HG02885 (cell line): ENCODE results near the gene DYNLT4.
"Not testable (repeated sequence)": the region's sequence is repeated elsewhere in the genome, so short reads cannot be mapped to it uniquely, and the experiment has no call there.

ENCODE experiments used
- ATAC-seq: cut with Tn5 transposase; IDR thresholded peaks from one replicate; pipeline ENCODE4 v1.9.1; 2021; ENCODE audit warnings: mild to moderate bottlenecking; ENCODE audit not compliant: unreplicated experiment, poor library complexity

DYNLT4 gene

GRCh38 chr1:44829506-44830384 lies 22.6 kb upstream of the DYNLT4 start:
- ATAC-seq, result no peak

GRCh38 chr1:44828841-44829440 lies 21.8 kb upstream of the DYNLT4 start:
- no peak for ATAC-seq

- no peak for ATAC-seq
Observed at GRCh38 chr1:44828003-44828651, 21.0 kb upstream of the DYNLT4 start.

- no peak for ATAC-seq
Observed at GRCh38 chr1:44827197-44828002, 20.2 kb upstream of the DYNLT4 start.

GRCh38 chr1:44826375-44827196 lies 19.4 kb upstream of the DYNLT4 start:
- no peak for ATAC-seq

- ATAC-seq, result not testable (repeated sequence)
Observed at GRCh38 chr1:44824392-44824791, 17.2 kb upstream of the DYNLT4 start.

GRCh38 chr1:44822981-44823451 lies 15.9 kb upstream of the DYNLT4 start:
- no peak for ATAC-seq

- ATAC-seq, result no peak
Observed at GRCh38 chr1:44822131-44822701, 15.1 kb upstream of the DYNLT4 start.

GRCh38 chr1:44821240-44821715 lies 14.1 kb upstream of the DYNLT4 start:
- ATAC-seq, result no peak

- ATAC-seq, result no peak
Observed at GRCh38 chr1:44820328-44821239, 13.4 kb upstream of the DYNLT4 start.

- ATAC-seq, result peak; percentile 81
Observed at GRCh38 chr1:44819608-44820327, 12.6 kb upstream of the DYNLT4 start.

- no peak for ATAC-seq
Observed at GRCh38 chr1:44819196-44819607, 12.1 kb upstream of the DYNLT4 start.

- no peak for ATAC-seq
Observed at GRCh38 chr1:44817771-44818495, 10.8 kb upstream of the DYNLT4 start.

GRCh38 chr1:44817307-44817706 lies 10.2 kb upstream of the DYNLT4 start:
- ATAC-seq, result no peak

- ATAC-seq, result not testable (repeated sequence)
Observed at GRCh38 chr1:44815926-44816325, 8.8 kb upstream of the DYNLT4 start.

GRCh38 chr1:44812822-44813543 lies 5.8 kb upstream of the DYNLT4 start:
- ATAC-seq, result no peak
